Measurements from ENCODE around the gene CDK2AP2.

- TF ChIP-seq, protein P1, sequence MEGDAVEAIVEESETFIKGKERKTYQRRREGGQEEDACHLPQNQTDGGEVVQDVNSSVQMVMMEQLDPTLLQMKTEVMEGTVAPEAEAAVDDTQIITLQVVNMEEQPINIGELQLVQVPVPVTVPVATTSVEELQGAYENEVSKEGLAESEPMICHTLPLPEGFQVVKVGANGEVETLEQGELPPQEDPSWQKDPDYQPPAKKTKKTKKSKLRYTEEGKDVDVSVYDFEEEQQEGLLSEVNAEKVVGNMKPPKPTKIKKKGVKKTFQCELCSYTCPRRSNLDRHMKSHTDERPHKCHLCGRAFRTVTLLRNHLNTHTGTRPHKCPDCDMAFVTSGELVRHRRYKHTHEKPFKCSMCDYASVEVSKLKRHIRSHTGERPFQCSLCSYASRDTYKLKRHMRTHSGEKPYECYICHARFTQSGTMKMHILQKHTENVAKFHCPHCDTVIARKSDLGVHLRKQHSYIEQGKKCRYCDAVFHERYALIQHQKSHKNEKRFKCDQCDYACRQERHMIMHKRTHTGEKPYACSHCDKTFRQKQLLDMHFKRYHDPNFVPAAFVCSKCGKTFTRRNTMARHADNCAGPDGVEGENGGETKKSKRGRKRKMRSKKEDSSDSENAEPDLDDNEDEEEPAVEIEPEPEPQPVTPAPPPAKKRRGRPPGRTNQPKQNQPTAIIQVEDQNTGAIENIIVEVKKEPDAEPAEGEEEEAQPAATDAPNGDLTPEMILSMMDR (IDR thresholded peaks at IDR 0.05; ENCODE audit: low read length), result no peak
- TF ChIP-seq EZH2 (IDR thresholded peaks at IDR 0.05; ENCODE audit: borderline replicate concordance, low read length), result no peak
These were observed 24.9 kb upstream of the CDK2AP2 start for GRCh38 chr11:67532889-67533288.
